Panc1 (cell line): ENCODE measurements around the gene OR51B5. TPM values are rescaled to one million over a fixed set of nuclear protein-coding genes. Genes with fewer than 3 reads are reported as not detected.
"Not testable (repeated sequence)": the region's sequence is repeated elsewhere in the genome, so short reads cannot be mapped to it uniquely, and the experiment has no call there.

Experiments
- ATAC-seq: fragments of 200-7000 bp; cut with Tn5 transposase; 2 replicates; pipeline ENCODE4 v1.9.1; 2020; ENCODE audit warnings: mild to moderate bottlenecking, moderate library complexity
- BruUV-seq: library from RNA; stranded (reverse); fragments of 400-500 nt; replicated peaks from 2 replicates; lab custom pipeline; 2021; lab: Mats Ljungman, UMichigan
- CTCF ChIA-PET: fragments of 300-600 bp; sonication (Branson Sonifier 250); formaldehyde crosslinking; loops from one replicate; lab custom pipeline; 2022; ENCODE audit warnings: antibody characterized with exemption; lab: Charles Lee
- POLR2A ChIA-PET: fragments of 300-600 bp; sonication (Branson Sonifier 250); formaldehyde crosslinking; loops from one replicate; lab custom pipeline; 2022; ENCODE audit warnings: antibody characterized with exemption; lab: Charles Lee
- DNase-seq: peaks from one replicate; pipeline ENCODE4 v3.0.0-alpha.2; 2010; ENCODE audit warnings: low read depth, low spot score
- H3K27ac ChIP-seq: 2 replicates; pipeline ENCODE4 v1.5.1; 2011; ENCODE audit warnings: mild to moderate bottlenecking, low read length, inconsistent platforms
- H3K27me3 ChIP-seq: fragments of 200-500 bp; sonication (Bioruptor generic); 2 replicates; pipeline ENCODE4 v1.6.0; 2014; ENCODE audit warnings: low read length, inconsistent platforms; ENCODE audit not compliant: control insufficient read depth, insufficient read depth
- H3K36me3 ChIP-seq: fragments of 200-500 bp; sonication (Bioruptor generic); 2 replicates; pipeline ENCODE4 v1.5.1; 2014; ENCODE audit warnings: inconsistent platforms, mild to moderate bottlenecking, low read length, moderate library complexity; ENCODE audit not compliant: control insufficient read depth, insufficient read depth
- H3K4me1 ChIP-seq: 2 replicates; pipeline ENCODE4 v1.5.1; 2011; ENCODE audit warnings: inconsistent platforms, mild to moderate bottlenecking, low read length, moderate library complexity; ENCODE audit not compliant: control insufficient read depth, insufficient read depth
- H3K4me3 ChIP-seq, 2 experiments: 2 replicates each; pipeline ENCODE4 v1.5.1; 2011 to 2012; ENCODE audit warnings: low read depth in 2 of 2, low read length in 2 of 2, mild to moderate bottlenecking in 2 of 2, inconsistent platforms in 1 of 2, moderate library complexity in 1 of 2
- H3K9me3 ChIP-seq: fragments of 200-500 bp; sonication (Bioruptor generic); 2 replicates; pipeline ENCODE4 v1.5.1; 2014; ENCODE audit warnings: low read depth, mild to moderate bottlenecking, inconsistent platforms, low read length, moderate library complexity; ENCODE audit not compliant: control insufficient read depth, insufficient read depth
- CTCF ChIP-seq: fragments of 450-650 bp; IDR thresholded peaks from 2 replicates; pipeline ENCODE4 v1.5.1; 2017; ENCODE audit warnings: mild to moderate bottlenecking
- POLR2AphosphoS5 ChIP-seq: IDR thresholded peaks from 2 replicates; pipeline ENCODE4 v1.6.1; 2012; ENCODE audit warnings: mild to moderate bottlenecking, low read depth, low read length, moderate library complexity
- REST ChIP-seq, 2 experiments: IDR thresholded peaks; 2 replicates each; pipeline ENCODE4 v1.6.1; 2011 to 2012; ENCODE audit warnings: low read depth in 2 of 2, control low read depth in 1 of 2, low read length in 1 of 2, mild to moderate bottlenecking in 1 of 2, moderate library complexity in 1 of 2; ENCODE audit not compliant: insufficient read depth in 1 of 2
- SIN3A ChIP-seq: IDR thresholded peaks from 2 replicates; pipeline ENCODE4 v1.6.1; 2012; ENCODE audit warnings: low read depth, mild to moderate bottlenecking, low read length, moderate library complexity, borderline replicate concordance; ENCODE audit not compliant: insufficient read depth
- TCF7L2 ChIP-seq: IDR thresholded peaks from 2 replicates; pipeline ENCODE4 v1.6.1; 2011; ENCODE audit warnings: mild to moderate bottlenecking, low read depth, low read length, inconsistent platforms
- in situ Hi-C: cut with HindIII; loops from 2 replicates; pipeline ENCODE4 v1.10.0; 2016; ENCODE audit warnings: low sequenced_read_pairs, low pct_unique_long_range_greater_than_20kb
- intact Hi-C: fragments of 100-400 bp; cut with micrococcal nuclease; formaldehyde crosslinking; loops from one replicate; pipeline ENCODE4 v1.10.0; 2022; ENCODE audit not compliant: unreplicated experiment
- total RNA-seq: library from RNA; stranded (reverse); gene quantifications from one replicate; pipeline ENCODE4 v1.2.1, GENCODE V29; 2021; ENCODE audit not compliant: unreplicated experiment

Gene OR51B5
- total RNA-seq, 1 experiment from 2014 or later = not detected

GRCh38 chr11:5324197-5324596 is 19.1 kb downstream of the OR51B5 start, which contains the start of gene OR51B2:
Gene OR51B2 (minus strand): TSS chr11:5324297. CDS start chr11:5324297, 0 bp downstream.
- no peaks in the 10 kb centered on the region for H3K36me3 ChIP-seq
- CTCF ChIA-PET = no interaction called here
- POLR2A ChIA-PET = interaction anchor here (0.7 kb wide), 1 partner anchor 13 kb away, joined by 3 read pairs; no protein-coding TSS in a partner anchor
- in situ Hi-C loops = no loop called here
- no peaks in the 10 kb centered on the region for H3K9me3 ChIP-seq
- DNase-seq = no peak
- no peak for TF ChIP-seq REST (IDR thresholded peaks at IDR 0.05; ENCODE audit: insufficient read depth in 1 of 2, low read depth in 2 of 2, low read length in 1 of 2)
- no peak for TF ChIP-seq CTCF
- no peak for TF ChIP-seq SIN3A
- no peak within 1 kb of the TSS for H3K27ac ChIP-seq
- no peak within 1 kb of the TSS for H3K4me3 ChIP-seq
- no peak for ATAC-seq
- no peaks in the 10 kb centered on the region for H3K4me1 ChIP-seq
- BruUV-seq = no TSS peak
- no peaks in the 10 kb centered on the region for H3K27me3 ChIP-seq
- intact Hi-C loops = no loop called here

- TF ChIP-seq POLR2AphosphoS5 = no peak
- no peak for TF ChIP-seq SIN3A
- no peak for TF ChIP-seq REST (IDR thresholded peaks at IDR 0.05; ENCODE audit: insufficient read depth in 1 of 2, low read depth in 2 of 2, low read length in 1 of 2)
- TF ChIP-seq CTCF = no peak
- no peak for TF ChIP-seq TCF7L2
- no TSS peak for BruUV-seq
- ATAC-seq (no peak), DNase-seq (no peak)
- Histone ChIP-seq H3K36me3 (no peaks in the 10 kb centered on the region), H3K27ac (no peak overlapping the region), H3K4me1 (no peaks in the 10 kb centered on the region), H3K27me3 (no peaks in the 10 kb centered on the region), H3K9me3 (no peaks in the 10 kb centered on the region), H3K4me3 (no peak overlapping the region)
- ChIA-PET CTCF (no interaction called here), POLR2A (no interaction called here)
- in situ Hi-C loops (no loop called here), intact Hi-C loops (no loop called here)
These were observed 26.0 kb downstream of the OR51B5 start for GRCh38 chr11:5317292-5317691.

- H3K9me3 ChIP-seq, H3K36me3 ChIP-seq, H3K4me3 ChIP-seq, in situ Hi-C loops, ATAC-seq, BruUV-seq, DNase-seq, H3K27ac ChIP-seq, H3K27me3 ChIP-seq, CTCF ChIA-PET, H3K4me1 ChIP-seq, POLR2A ChIA-PET, intact Hi-C loops: not testable (repeated sequence)
These were observed 29.8 kb downstream of the OR51B5 start for GRCh38 chr11:5313326-5314023.
